NCI-H460 (cell line): ENCODE measurements around the gene FRMD8. TPM values are rescaled to one million over a fixed set of nuclear protein-coding genes. Genes with fewer than 3 reads are reported as not detected.

Experiments used
- DNase-seq: peaks from one replicate; pipeline ENCODE4 v3.0.0-alpha.2; 2016; ENCODE audit warnings: low read depth; ENCODE audit errors: extremely low read depth
- total RNA-seq: library from RNA; depleted of rRNA; stranded (reverse); fragments of >200 nt; shearing (Covaris generic); gene quantifications from 2 replicates; pipeline ENCODE4 v1.2.3, GENCODE V29; 2014

FRMD8 gene
- total RNA-seq, 1 experiment from 2014 or later, result 14.4 TPM

GRCh38 chr11:65390996-65391395, 4.6 kb downstream of the FRMD8 start:
- no peak for DNase-seq

- no peak for DNase-seq
Measured at GRCh38 chr11:65392186-65392829, 5.9 kb downstream of the FRMD8 start.

GRCh38 chr11:65392899-65393298, 6.5 kb downstream of the FRMD8 start:
- no peak for DNase-seq

- DNase-seq, result no peak
Measured at GRCh38 chr11:65393513-65394079, 7.2 kb downstream of the FRMD8 start.

- DNase-seq, result no peak
Measured at GRCh38 chr11:65394125-65394536, 7.7 kb downstream of the FRMD8 start.

- DNase-seq, result no peak
Measured at GRCh38 chr11:65395961-65396530, 9.6 kb downstream of the FRMD8 start.

GRCh38 chr11:65396769-65397745, 10.6 kb downstream of the FRMD8 start:
- no peak for DNase-seq

- DNase-seq, result no peak
Measured at GRCh38 chr11:65398362-65398910, 12.0 kb downstream of the FRMD8 start.

GRCh38 chr11:65399249-65399648, 12.8 kb downstream of the FRMD8 start:
- DNase-seq, result no peak

GRCh38 chr11:65399845-65400244, 13.4 kb downstream of the FRMD8 start:
- no peak for DNase-seq

- DNase-seq, result no peak
Measured at GRCh38 chr11:65400307-65401072, 14.1 kb downstream of the FRMD8 start.

GRCh38 chr11:65401073-65401802, 14.8 kb downstream of the FRMD8 start:
- DNase-seq, result no peak

- DNase-seq, result no peak
Measured at GRCh38 chr11:65401803-65402248, 15.4 kb downstream of the FRMD8 start.

GRCh38 chr11:65402790-65403189, 16.4 kb downstream of the FRMD8 start:
- DNase-seq, result no peak

- no peak for DNase-seq
Measured at GRCh38 chr11:65403607-65404121, 17.2 kb downstream of the FRMD8 start.

- DNase-seq, result no peak
Measured at GRCh38 chr11:65404210-65404609, 17.8 kb downstream of the FRMD8 start.

GRCh38 chr11:65404638-65405339, 18.4 kb downstream of the FRMD8 start:
- DNase-seq, result no peak

GRCh38 chr11:65410936-65411680, 24.7 kb downstream of the FRMD8 start:
- DNase-seq, result no peak
